HAP-1 (cell line): Measurements from ENCODE around the gene CA6.
"Not testable (repeated sequence)": the region's sequence is repeated elsewhere in the genome, so short reads cannot be mapped to it uniquely, and the experiment has no call there.

Experiments used
- DNase-seq, 2 experiments: peaks; one replicate each; pipeline ENCODE4 v3.0.0-alpha.2; 2016 to 2020; ENCODE audit warnings: low spot score in 2 of 2
- H3K27me3 ChIP-seq: fragments of 250-450 bp; sonication (Bioruptor Pico); 2 replicates; pipeline ENCODE4 v1.5.1; 2020; ENCODE audit warnings: low read depth, mild to moderate bottlenecking, moderate library complexity
- H3K36me3 ChIP-seq: fragments of 250-450 bp; sonication (Bioruptor Pico); replicated peaks from 2 replicates; pipeline ENCODE4 v1.5.1; 2020; ENCODE audit warnings: mild to moderate bottlenecking
- H3K4me1 ChIP-seq: fragments of 250-450 bp; sonication (Bioruptor Pico); 2 replicates; pipeline ENCODE4 v1.5.1; 2020; ENCODE audit warnings: mild to moderate bottlenecking
- H3K4me3 ChIP-seq: fragments of 250-450 bp; sonication (Bioruptor Pico); 2 replicates; pipeline ENCODE4 v1.5.1; 2020; ENCODE audit warnings: mild to moderate bottlenecking, moderate library complexity
- H3K9me3 ChIP-seq: fragments of 250-450 bp; sonication (Bioruptor Pico); 2 replicates; pipeline ENCODE4 v1.5.1; 2020; ENCODE audit warnings: mild to moderate bottlenecking, moderate library complexity
- in situ Hi-C: fragments of 300-500 bp; cut with MboI; formaldehyde crosslinking; loops from 3 replicates; pipeline ENCODE4 v1.14.3; 2020; ENCODE audit warnings: low sequenced_read_pairs, inconsistent platforms, mixed read lengths

The CA6 gene

GRCh38 chr1:9009438-9010370, 64.0 kb downstream of the CA6 start:
- no peak overlapping the region for H3K4me3 ChIP-seq
- in situ Hi-C loops, result loop anchor here (5.0 kb wide), 1 partner anchor 98 kb away; no protein-coding TSS in a partner anchor
- H3K9me3 ChIP-seq, result no peaks in the 10 kb centered on the region
- DNase-seq, result peak in 1 of 2 experiments; percentile 71
- no peaks in the 10 kb centered on the region for H3K27me3 ChIP-seq
- H3K36me3 ChIP-seq, result no peaks in the 10 kb centered on the region
- H3K4me1 ChIP-seq, result peaks cover 5% of the 10 kb centered on the region; the same call in 1 of the 2 replicates

- in situ Hi-C loops, result no loop called here
- Histone ChIP-seq H3K9me3 (no peaks in the 10 kb centered on the region), H3K4me1 (no peaks in the 10 kb centered on the region), H3K27me3 (no peaks in the 10 kb centered on the region), H3K36me3 (no peaks in the 10 kb centered on the region), H3K4me3 (no peak overlapping the region)
- DNase-seq, result no peak
These were observed 65.2 kb downstream of the CA6 start for GRCh38 chr1:9010781-9011323.

DNA sequence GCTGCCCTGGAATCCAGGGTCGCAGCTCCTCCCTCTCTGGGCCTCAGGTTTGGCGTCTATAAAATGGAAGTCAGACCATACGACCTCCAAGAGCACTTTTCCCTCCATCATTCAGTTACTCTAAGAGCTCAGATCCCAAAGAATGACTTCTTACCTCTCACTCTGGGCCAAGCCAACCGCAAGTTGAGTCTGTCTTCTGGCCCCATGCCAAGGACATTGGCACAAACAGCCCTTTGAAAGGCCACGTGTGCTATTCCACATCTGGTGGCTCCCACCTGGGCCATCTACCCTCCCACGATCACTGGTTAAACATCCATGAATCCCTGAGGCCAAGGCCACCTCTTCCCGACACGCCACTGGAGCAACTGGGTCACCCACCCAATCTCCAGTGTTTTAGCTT, 68.2 kb downstream of the CA6 start:
- Histone ChIP-seq H3K4me1 (no peaks in the 10 kb centered on the region), H3K27me3 (no peaks in the 10 kb centered on the region), H3K9me3 (no peaks in the 10 kb centered on the region), H3K36me3 (no peaks in the 10 kb centered on the region), H3K4me3 (no peak overlapping the region)
- no peak for DNase-seq
- in situ Hi-C loops, result no loop called here

GRCh38 chr1:9014475-9015375, 69.1 kb downstream of the CA6 start:
- no peak for DNase-seq
- in situ Hi-C loops, result no loop called here
- H3K4me1 ChIP-seq, result no peaks in the 10 kb centered on the region

GRCh38 chr1:9016455-9016854, 70.8 kb downstream of the CA6 start:
- Histone ChIP-seq H3K9me3 (no peaks in the 10 kb centered on the region), H3K4me3 (no peak overlapping the region), H3K4me1 (no peaks in the 10 kb centered on the region), H3K36me3 (no peaks in the 10 kb centered on the region), H3K27me3 (no peaks in the 10 kb centered on the region)
- in situ Hi-C loops, result no loop called here
- no peak for DNase-seq

More at GRCh38 chr1:9014475-9015375, 69.1 kb downstream of the CA6 start:
- Histone ChIP-seq H3K4me3 (no peak overlapping the region), H3K27me3 (no peaks in the 10 kb centered on the region), H3K36me3 (no peaks in the 10 kb centered on the region), H3K9me3 (no peaks in the 10 kb centered on the region)

GRCh38 chr1:9018333-9018732, 72.7 kb downstream of the CA6 start:
- Histone ChIP-seq H3K36me3 (no peaks in the 10 kb centered on the region), H3K4me3 (no peak overlapping the region), H3K9me3 (no peaks in the 10 kb centered on the region), H3K27me3 (no peaks in the 10 kb centered on the region), H3K4me1 (no peaks in the 10 kb centered on the region)
- in situ Hi-C loops, result no loop called here
- DNase-seq, result no peak

- Histone ChIP-seq H3K36me3 (no peaks in the 10 kb centered on the region), H3K27me3 (no peaks in the 10 kb centered on the region), H3K9me3 (no peaks in the 10 kb centered on the region), H3K4me1 (no peaks in the 10 kb centered on the region), H3K4me3 (no peak overlapping the region)
- in situ Hi-C loops, result no loop called here
- no peak for DNase-seq
These were observed 74.2 kb downstream of the CA6 start for GRCh38 chr1:9019896-9020295.

- no peaks in the 10 kb centered on the region for H3K36me3 ChIP-seq
- no peak for DNase-seq
- no peaks in the 10 kb centered on the region for H3K9me3 ChIP-seq
- in situ Hi-C loops, result no loop called here
- H3K4me1 ChIP-seq, result no peaks in the 10 kb centered on the region
- H3K4me3 ChIP-seq, result no peak overlapping the region
- H3K27me3 ChIP-seq, result no peaks in the 10 kb centered on the region
These were observed 74.6 kb downstream of the CA6 start for GRCh38 chr1:9020305-9020704.

DNA sequence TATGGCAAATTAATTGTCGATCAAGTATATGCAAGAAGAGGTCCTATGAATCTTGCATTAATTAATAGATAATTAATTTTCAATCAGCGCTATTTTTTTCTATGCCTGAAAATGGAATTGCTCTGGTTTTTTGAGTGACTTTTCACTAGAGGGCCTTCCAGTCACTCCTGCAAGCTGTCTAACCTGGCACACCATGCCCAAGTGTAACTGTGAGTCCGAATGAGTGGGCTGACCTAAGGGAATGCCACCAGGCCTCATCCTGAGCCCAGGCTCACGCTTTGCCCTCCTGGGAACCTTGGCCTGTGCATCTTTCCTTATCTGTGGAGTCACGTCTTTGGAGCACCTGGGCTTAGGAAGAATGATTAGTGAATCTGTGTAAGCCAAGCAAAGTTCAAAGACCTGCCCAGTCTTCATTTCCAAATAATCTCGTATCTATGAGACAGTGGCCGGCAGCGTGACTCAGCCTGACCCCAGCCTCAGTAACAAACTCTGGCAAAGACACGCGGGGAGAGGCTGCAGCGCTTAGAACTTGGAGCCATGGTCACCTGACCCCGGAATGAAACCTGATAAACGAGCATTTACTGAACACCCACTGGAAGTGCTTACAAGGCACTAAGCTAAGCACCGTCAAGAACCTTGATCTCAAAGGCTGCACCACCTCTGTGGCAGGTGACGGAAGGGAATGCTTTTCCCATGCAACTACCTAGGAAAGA, 76.5 kb downstream of the CA6 start:
- in situ Hi-C loops, H3K9me3 ChIP-seq, H3K36me3 ChIP-seq, H3K27me3 ChIP-seq, H3K4me3 ChIP-seq, H3K4me1 ChIP-seq, DNase-seq: not testable (repeated sequence)

GRCh38 chr1:9022773-9023172, 77.1 kb downstream of the CA6 start:
- Histone ChIP-seq H3K4me1 (no peaks in the 10 kb centered on the region), H3K9me3 (no peaks in the 10 kb centered on the region), H3K27me3 (no peaks in the 10 kb centered on the region), H3K4me3 (no peak overlapping the region), H3K36me3 (no peaks in the 10 kb centered on the region)
- no peak for DNase-seq
- in situ Hi-C loops, result no loop called here
